A549 (cell line): ENCODE results near the gene ZNF530.

Experiments
- CTCF ChIP-seq: fragments of >200 bp; sonication (Bioruptor Twin); formaldehyde crosslinking; IDR thresholded peaks from 3 replicates; pipeline ENCODE4 v1.5.1; 2016
- EP300 ChIP-seq, 2 experiments: fragments of >200 bp; sonication (Bioruptor Twin); formaldehyde crosslinking; IDR thresholded peaks; 2 replicates in 1 of 2; 3 replicates in 1 of 2; pipeline ENCODE4 v1.6.1; 2016 to 2017

- no peak for TF ChIP-seq CTCF
- no peak for TF ChIP-seq EP300 (IDR thresholded peaks at IDR 0.05)
These were observed 54.0 kb downstream of the ZNF530 start for GRCh38 chr19:57653689-57654088.
